GM12801 (cell line): Measurements from ENCODE around the gene IL12B.

Experiments used
- CTCF ChIP-seq: IDR thresholded peaks from one replicate; pipeline ENCODE4 v1.5.1; 2011; ENCODE audit warnings: control low read depth; ENCODE audit not compliant: insufficient read length; ENCODE audit errors: extremely low read depth

Gene IL12B

GRCh38 chr5:159290741-159291140 is 39.5 kb downstream of the IL12B start:
- TF ChIP-seq CTCF: no peak

GRCh38 chr5:159286420-159287035 is 43.8 kb downstream of the IL12B start:
- TF ChIP-seq CTCF: no peak

- no peak for TF ChIP-seq CTCF
Observed at GRCh38 chr5:159274676-159275075, 55.6 kb downstream of the IL12B start.

- TF ChIP-seq CTCF: no peak
Observed at GRCh38 chr5:159273923-159274322, 56.4 kb downstream of the IL12B start.

GRCh38 chr5:159269723-159270122 is 60.6 kb downstream of the IL12B start:
- no peak for TF ChIP-seq CTCF
